Renal cortex interstitium (tissue), 11 donors: ENCODE data around the gene DBH. TPM values are rescaled to one million over a fixed set of nuclear protein-coding genes. Genes with fewer than 3 reads are reported as not detected.

ENCODE experiments used
- DNase-seq, 11 donors: peaks; one replicate each; pipeline ENCODE4 v3.0.0-alpha.2; 2013; ENCODE audit warnings: low read depth in 9 of 11, low spot score in 4 of 11; ENCODE audit errors: extremely low read depth in 1 of 11
- polyA plus RNA-seq, 3 donors: library from polyadenylated mRNA; unstranded; fragments of 120-200 nt; gene quantifications; one replicate each; pipeline ENCODE4 v1.2.1, GENCODE V29; 2013; ENCODE audit not compliant: insufficient read length in 3 of 3

DBH gene
- polyA plus RNA-seq, 3 donors, result 0.95 to 1.6 (median 1.0) TPM

DNA sequence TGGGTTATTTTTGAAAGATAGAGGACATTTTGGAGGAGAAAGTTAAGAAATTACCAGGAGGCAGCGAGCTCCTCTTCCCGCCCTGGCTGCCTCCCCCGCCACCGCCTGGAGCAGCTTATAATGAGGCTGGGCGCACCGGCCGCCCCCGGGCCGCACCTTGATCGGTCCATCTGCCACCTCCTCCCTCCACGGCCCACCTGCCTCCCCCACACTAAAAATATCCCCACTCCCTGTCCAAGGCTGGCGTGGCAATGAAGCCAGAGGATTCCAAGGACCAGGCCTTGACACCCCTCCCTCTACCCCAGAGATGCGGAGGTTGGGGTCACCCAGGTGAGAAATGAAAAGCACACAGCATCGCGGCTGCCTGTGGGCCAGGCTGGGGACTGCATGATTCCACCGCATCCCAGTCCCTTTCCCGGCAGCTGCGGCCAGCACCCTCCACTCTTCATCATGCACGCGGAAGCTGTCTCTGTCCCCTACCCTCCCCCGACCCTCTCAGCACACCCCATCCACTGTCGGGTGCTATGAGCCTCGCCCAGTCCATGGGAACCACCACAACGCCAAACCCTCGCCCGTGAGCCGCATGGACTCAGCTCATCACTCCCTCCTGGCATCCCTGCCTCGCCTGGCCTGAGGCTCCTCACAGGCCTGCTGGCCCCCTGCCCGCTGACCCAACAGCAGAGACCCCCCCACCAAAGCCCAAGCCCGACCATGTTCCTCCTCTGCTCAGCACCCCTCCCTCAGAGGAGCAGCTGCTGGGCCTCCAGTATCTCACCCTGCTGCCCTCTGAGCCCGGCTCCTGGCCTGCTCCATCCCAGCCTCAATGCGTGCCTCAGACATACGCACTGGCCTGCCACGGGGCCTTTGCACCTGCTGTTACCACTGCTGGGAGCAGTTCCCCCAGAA, 51.9 kb downstream of the DBH start:
- no peak for DNase-seq

DNA sequence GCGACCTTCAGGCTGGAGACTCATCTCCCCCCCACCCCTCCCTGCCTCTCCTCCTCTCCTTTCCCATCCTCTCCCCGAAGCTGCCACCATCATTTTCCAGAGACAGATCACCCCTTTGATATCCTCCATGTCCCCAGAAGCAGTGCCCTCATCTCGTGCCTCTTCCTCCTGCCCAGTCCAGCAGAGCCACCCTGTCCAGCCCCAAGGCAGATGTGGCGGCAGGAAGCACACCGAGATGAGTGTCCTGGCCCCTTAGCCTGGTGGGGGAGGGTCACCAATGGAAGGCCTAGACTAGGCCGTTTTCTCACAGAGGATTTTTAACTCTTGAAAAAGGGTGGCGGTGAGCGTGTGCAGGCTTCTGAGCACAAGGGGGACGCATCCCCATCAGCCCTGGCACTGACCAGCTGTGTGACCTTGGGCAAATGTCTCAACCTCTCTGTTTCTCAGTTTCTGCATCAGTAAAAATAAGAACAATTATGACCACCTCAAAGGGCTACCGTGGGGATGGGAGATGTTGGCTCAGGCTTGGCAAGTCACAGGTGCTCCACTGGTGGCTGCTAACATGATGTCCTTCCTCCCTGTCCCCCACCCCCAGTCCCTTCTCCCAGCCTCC, 53.1 kb downstream of the DBH start:
- no peak for DNase-seq

DNA sequence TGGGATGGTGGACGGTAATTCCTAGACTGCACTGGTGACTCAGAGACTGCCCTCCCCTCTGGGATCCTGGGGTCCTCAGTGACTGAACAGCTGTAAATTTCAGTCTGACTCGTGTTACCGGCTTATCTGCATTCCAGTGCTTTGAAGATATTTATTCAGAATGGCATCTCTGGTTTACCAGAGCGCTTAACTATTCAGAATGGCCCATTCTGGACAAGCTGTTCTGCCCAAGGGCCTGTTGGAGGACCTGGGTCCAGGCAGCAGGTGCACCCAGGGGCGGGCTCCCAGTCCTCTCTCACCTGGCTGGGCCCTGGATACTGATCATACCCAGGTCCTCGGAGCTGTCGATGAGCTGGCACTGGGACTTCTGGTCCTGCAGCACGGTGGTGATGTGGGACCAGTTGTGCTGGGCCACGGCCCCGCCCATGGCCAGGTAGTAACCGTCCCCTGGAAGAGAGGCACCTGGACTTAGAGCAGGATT, 54.0 kb downstream of the DBH start:
- DNase-seq, result peak in 5 of 11 donors; percentile 66 to 81 (median 74)

DNA sequence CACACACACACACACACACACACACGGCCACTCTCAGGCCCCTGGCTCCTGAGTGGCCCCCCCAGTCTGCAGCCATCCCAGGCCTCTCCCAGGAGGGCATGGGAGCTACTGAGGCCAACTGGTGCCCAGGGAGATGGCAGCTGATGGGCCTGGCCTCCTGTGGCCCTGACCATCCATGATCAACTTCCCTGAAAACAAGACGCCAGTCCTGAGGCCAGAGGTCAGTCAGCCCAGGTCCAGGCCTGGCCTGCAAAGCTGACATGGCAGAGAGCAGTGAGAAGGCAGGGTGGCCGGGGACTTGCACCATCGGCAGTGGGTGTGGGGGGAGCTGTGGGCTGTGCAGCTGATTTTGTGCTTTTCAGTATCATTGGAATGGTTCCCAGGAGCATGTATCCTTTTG, 55.0 kb downstream of the DBH start:
- no peak for DNase-seq

DNA sequence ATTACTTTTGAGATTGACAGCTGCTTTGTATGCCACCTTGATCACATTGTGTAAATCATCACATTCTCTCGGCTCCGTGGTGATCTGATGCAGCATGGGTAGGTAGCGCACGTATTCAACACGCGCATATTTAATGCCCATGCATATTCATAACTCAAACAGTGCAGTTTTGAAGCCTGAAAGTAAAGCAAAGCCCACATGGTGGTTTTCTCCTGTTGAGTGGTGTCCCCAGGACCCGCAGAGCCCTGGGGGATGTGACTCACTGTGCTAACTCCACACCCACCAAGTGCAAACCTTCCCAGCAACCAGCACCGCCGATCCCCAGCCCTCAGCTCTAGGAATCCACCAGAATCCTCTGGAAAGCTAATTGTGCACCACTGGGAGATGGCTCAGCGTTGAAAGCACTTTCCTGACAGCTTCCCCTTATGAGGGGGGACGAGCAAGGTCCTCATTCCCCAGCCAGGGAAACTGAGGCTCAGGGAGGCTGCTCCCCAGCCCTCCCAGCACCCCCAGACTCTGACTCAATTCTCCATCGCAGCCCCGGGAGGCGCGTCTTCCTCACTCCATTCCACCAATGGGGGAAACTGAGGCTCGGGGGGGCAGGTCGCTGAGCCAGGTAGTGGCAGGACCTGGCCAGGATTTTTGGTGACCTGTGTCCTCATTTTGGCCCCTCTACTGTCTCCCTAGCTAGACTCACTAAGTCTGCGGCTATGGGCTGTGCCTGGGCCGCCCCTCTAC, 55.6 kb downstream of the DBH start:
- DNase-seq, result no peak

DNA sequence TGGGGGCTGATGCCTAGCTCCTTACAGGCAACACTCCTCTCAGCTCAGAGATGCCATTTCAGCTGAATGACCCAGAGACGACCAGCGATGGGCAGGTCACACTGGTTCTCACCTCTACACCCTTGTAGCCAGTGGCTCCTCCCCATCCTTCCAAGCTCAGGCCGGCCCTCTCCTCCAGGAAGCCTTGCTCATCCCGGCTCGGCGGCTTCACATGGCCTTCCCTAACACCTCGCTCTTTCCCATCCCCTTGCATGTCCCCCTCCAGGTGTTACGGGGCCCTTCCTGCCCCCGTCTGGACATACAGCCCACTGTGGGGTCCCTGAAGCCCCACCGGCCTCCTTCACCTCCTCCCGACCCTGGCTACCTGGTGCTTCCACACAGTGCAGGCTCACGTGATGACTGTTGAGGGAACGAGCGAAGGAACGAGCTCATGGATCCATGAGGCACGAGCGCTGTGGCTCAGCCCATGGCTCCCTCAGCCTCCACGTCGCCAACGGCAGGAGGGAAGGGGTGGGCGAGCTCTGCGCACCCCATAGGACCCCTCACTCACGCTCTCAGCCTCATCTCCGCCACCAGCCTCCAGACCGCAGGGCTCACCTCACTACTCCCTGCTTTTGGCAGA, 56.3 kb downstream of the DBH start:
- no peak for DNase-seq

DNA sequence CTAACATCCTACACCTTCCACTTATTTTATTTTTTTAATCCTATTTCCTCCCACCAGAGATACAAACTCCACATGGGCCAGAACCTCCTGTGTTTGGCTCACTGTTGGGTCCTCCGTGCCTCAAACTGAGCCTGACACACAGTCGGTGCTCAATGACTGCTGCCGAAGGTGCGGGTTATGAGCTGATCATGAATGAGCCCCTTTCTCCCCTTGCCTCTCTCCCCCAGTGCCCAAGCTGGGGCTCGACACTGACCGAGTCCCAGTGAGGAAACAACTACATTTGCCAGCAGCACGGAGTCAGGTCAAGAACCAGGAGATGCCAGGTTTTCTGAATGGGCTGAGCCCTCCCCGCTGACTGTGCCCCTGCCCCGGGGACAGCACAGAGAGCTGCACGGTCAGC, 57.0 kb downstream of the DBH start:
- no peak for DNase-seq

DNA sequence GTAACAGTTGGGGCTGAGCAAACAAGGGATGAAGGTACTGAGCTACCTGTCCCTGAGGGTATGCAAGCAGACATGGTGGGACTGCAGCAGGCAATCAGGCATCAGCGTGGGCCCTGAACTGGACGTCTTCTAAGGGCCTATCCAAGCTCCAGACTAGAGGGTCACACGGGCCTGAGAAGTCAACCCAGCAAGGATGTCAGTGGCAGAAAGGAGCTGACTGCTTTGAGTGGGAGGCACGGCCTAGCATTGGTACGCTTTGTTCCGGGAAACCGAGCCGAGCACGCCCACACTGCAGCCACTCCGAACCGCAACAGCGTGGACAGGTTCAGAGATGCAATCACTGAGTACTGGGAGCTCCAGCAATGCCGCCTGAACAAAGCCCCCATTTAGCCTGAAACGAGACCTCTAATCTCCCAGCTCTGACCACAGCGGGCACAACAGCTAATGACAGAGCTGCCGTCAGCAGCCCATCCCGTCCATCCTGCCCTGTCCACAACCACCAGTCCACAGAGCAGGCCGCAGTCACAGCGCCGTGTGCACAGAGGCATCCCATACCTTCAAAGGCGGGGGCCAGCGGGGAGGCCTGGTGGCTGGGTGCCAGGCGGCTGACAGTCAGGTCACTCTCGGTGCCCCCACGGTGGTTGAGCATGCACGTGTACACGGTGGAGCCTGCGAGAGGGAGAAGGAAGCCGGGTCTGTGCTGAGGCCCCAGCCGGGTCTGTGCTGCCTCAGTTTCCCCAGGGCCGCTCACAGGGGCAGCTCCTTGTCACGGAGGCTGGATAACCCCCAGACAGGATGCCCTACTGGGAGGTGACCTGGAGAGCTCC, 57.8 kb downstream of the DBH start:
- DNase-seq, result no peak

DNA sequence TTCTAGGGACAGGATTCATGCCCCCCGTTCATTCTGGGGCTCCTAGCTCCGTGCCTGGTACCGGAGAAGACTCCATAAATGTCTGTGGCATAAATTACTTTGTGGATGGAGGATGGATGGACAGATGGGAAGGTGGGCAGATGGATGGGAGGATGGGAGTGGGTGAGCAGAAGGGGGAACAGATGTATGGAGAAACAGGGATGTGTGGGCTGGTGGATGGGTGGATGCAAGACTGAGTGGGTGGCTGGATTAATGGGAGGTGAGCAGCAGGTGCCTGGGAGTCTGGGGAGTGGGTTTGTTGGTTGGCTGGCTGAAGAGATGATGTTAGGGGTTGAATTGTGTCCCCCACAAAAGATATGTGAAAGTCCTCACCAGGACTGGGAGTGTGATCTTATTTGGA, 58.5 kb downstream of the DBH start:
- no peak for DNase-seq

DNA sequence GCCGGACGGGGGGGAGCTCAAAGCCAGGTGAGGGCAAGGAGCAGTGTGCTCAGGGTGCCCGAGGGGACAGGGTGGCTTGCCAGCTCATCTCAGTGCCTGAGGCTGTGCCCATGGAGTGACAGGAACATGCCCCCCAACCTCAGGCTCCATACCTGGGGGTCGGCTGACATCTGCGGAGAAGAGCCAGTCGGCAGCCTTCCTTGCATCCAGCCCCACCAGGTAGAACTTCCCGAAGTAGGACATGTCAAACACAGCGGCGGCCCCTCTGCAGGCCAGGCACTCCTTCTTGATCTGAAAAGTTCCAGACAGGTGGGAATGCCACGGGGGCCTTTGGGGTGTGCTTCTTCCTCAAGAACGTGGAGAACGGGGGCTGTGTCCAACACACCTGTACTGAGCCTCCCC, 59.9 kb downstream of the DBH start:
- DNase-seq, result no peak

DNA sequence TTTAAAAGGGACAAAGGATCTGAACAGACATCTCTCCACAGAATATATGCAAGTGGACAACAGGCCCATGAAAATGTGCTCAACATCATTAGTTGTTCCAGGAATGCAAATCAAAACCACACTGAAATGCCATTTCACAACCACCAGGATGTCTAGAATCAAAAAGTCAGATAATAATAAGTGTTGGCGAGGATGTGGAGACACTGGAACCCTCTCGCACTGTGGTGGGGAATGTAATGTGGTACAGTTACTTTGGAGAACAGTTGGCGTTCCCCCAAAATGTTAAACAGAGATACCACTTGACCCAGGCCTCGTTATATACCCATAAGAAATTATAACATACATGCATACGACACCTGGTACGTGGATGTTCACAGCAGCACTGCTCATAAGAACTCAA, 63.4 kb downstream of the DBH start:
- DNase-seq, result no peak

DNA sequence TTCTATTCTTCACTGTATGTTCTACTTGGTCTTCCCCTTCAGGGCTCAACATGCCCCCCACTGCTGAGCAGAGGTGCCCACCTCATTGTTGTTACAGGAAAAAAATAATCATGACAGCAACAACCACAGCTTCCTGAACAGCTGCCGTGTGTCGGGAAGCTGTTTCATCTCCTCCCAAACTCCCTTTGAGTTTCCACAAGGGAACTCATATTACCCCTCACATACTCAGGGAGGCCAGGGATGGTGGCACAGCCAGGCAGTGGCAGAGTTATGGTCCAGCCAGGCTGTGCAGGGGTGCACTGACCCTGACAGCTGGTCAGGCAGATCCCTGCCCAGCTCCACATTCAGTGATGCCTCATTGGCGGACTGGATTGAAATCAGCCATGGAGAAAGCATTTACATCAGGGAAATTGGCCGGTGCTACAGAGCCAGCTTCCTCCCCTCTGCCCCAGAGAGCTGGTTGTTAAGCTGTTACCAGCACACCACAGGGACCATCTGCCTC, 64.7 kb downstream of the DBH start:
- DNase-seq, result no peak

DNA sequence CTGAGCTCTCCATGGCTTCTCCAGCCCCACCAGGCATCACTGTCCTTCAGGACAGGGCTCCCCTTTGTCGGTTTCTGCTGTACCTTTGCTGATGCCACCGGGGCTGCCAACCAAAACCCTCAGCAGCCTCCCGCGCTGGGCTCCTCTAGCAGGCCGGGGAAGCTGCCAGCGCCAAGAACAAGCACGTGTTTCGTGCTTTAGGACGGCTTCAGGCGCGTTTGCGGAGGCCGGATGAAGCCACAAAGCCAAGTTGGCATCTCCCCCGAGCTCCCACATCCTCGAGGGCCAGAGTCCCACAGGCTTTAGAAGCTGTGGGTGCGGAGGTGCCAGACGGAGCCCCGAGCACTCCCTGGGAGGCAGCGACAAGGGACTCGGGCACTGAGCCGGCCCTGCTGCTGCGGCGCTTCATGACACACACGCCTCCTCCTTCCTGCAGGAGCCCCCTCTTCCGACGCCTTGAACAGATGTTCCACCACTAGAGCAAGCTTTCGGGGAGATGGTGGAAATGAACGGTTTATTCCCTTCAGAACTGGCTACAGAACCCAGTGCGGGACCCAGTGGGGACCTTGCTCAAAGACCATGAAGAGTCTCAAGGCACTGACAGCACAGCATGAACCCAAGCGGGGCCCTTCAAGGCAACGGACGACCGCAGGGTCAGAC, 65.3 kb downstream of the DBH start:
- no peak for DNase-seq

DNA sequence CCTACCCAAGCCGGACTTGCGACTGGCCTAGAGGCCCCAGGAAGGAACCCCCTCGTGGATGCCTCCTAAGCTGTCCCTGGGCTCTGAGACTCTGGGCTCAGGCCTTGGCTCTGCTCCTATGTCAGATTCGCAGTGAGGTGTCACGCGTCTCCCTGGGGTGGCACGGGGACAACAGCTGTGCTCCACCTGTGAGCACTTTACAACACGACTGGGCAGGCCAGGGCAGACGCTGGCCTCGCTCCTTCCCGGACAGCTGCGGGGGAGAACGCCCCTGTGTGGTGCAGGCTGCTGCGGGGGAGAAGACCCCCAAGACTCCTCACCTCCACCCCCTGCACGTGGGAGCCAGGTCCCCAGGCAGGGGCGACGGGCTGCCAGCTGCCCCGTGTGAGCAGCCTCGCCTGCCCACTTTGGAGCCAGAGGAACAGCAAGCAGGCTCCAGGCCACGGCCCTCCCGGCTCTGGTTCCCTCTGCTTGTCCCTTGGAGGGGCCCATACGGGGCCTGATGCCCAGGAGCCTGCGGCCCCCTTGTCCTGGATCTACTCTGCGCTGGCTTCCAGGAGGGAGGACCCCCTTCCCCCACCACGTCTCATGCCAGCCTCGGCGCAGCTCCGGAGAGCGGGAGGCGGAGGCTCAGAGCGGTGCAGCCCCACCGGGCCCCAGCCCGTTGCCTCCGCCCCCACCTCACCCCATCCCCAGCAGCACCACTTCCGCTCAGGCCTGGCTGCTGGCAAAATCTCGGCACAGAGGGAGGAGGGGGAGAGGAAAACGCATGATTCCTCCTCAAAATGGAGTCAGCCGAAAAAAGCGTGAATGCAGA, 66.0 kb downstream of the DBH start:
- DNase-seq, result no peak

DNA sequence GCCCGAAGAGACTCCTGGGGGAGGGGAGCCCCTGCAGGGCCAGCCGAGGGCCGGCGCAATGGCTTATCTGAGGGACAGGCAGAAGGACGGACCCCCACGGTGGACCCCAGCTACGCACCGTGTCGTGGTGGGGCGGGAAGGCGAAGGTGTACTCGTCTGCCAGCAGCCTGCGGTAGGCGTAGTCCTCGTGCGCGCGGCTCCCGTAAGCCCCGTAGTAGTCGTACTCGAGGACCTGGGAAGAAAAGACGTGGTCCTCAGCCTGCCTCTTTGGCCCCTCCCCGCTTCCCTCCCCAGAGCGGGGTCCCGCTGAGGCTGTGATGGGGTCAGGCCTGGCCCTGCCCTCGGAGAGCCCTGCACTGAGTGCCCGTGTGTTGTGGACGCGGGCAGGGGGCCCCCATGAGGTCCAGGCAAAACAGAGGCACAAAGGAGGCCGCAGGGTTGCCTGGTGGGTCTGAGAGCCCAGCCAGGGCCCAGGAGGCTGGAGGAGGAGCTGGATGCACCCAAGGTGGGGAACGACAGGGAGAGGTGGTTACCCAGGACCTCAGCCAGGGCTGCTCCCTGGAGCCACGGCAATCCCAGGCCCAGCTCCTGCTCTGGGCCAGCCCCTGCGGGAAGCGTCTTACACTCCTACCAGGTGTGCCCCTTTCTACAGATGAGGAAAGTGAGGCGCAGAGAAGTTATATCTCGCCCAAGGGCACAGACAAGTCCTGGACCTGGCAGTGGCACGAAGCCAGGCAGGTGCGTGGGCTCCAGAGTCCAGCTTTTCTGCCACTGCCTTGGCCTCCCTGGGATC, 66.8 kb downstream of the DBH start:
- no peak for DNase-seq

DNA sequence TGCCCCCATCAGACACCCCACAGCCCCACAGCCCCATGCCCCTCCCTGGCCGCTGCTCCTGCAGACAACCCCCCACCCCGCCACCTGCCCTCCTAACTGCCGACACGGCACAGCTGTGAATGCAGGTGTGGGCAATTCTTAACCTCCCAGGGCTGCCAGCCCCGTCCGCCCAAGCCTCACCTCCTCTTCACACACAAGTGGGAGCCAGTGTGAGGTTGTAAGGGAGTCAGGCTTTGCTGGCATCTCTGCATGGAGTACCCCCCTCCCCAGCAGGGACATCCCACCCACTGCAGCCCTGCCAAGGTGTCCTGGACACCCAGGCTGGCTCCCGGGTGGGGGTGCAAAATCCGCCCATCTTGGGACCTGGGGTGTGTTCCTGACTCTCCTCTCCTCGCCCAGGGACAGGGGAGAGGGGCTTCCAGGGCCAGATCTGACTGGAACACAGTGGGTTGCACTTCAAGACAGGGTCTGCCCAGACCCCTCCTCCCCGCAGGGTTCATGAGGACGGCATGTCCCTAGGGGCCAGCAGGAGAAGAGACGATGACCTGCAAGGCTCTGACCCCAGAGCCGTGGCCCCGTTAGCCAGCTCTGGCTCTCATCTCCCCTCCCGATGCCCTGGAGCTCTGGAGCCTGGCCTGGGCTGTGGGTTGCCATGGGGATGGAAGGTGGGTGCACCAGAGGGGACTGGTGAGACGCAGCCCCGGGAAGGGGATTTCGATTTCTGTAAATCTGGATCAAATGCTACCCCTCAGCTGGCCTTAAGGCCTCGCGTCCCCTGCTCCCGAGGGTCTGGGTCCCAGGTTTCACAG, 67.6 kb downstream of the DBH start:
- DNase-seq, result no peak
